22Rv1 (cell line): ENCODE measurements around the gene CAPN8.

Source experiments
- H3K27ac ChIP-seq: fragments of 450-650 bp; 2 replicates; pipeline ENCODE4 v1.5.1; 2017
- ZFX ChIP-seq: fragments of 450-650 bp; IDR thresholded peaks from 2 replicates; pipeline ENCODE4 v1.6.1; 2017; ENCODE audit warnings: antibody characterized with exemption, borderline replicate concordance
- TF ChIP-seq, protein P1 (sequence below): fragments of 450-650 bp; IDR thresholded peaks from 2 replicates; pipeline ENCODE4 v1.5.1; 2017; ENCODE audit warnings: mild to moderate bottlenecking

Gene CAPN8

GRCh38 chr1:223553957-223554356 is 111.5 kb downstream of the CAPN8 start:
- H3K27ac ChIP-seq: no peak overlapping the region
- TF ChIP-seq ZFX: no peak
- TF ChIP-seq, protein P1, sequence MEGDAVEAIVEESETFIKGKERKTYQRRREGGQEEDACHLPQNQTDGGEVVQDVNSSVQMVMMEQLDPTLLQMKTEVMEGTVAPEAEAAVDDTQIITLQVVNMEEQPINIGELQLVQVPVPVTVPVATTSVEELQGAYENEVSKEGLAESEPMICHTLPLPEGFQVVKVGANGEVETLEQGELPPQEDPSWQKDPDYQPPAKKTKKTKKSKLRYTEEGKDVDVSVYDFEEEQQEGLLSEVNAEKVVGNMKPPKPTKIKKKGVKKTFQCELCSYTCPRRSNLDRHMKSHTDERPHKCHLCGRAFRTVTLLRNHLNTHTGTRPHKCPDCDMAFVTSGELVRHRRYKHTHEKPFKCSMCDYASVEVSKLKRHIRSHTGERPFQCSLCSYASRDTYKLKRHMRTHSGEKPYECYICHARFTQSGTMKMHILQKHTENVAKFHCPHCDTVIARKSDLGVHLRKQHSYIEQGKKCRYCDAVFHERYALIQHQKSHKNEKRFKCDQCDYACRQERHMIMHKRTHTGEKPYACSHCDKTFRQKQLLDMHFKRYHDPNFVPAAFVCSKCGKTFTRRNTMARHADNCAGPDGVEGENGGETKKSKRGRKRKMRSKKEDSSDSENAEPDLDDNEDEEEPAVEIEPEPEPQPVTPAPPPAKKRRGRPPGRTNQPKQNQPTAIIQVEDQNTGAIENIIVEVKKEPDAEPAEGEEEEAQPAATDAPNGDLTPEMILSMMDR: no peak

DNA sequence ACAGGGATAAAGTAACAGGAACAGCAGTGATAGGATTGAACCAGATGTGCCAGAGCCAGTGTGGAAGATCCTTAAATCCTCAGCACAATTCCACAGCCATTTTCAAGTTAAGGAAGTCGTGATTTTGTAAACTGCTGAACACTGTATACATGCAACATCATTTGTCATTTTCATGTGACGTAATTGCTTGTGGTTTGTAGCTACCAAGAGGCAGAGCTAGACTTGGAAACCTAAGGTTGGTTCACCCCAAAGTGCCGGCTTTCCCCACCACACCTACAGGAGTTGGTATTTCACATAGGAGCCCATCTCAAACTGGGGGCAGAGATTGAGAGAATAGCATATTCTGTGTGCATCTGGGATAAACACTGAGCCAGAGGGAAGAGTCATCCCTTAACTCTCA is 113.9 kb downstream of the CAPN8 start:
- no peak for TF ChIP-seq ZFX
- TF ChIP-seq, protein P1: no peak
- H3K27ac ChIP-seq: no peak overlapping the region

- TF ChIP-seq ZFX: no peak
- TF ChIP-seq, protein P1: no peak
- H3K27ac ChIP-seq: no peak overlapping the region
Observed at GRCh38 chr1:223549740-223550139, 115.8 kb downstream of the CAPN8 start.

DNA sequence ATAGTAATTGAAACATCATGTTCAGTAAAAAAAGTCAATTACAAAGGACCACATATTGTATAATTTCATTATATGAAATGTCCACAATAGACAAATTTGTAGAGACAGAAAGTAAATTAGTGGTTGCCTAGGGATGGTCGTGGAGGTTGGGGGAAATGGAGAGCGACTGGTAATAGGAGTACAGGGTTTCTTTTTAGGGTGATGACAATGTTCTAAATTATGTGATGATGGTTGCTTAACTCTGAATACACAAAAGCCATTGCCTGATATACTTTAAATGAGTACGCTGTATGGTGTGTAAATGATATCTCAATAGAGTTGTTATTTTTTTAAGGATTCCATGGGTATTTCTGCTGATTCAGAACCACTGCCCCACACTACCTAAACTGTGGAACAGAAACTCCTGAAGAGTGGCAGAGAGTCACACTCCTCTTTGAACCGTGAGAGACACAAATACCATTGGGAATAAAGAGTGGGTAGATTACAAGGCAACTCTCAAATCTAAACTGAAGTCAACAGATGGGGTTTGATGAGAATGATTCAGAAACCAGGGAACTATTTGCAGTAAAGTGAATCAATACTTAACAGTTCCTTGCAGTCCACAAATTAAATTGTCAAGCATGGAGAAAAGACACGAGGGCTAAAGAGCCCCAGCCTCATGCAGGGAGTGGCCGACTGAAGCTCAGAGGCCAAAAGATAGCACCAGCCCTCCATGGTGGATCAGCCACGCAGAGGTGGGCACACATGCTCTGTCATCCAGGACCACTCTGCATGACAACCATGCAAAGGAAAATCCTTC is 118.0 kb downstream of the CAPN8 start:
- no peak overlapping the region for H3K27ac ChIP-seq
- no peak for TF ChIP-seq ZFX
- TF ChIP-seq, protein P1: no peak

- TF ChIP-seq, protein P1: no peak
- no peak for TF ChIP-seq ZFX
- no peak overlapping the region for H3K27ac ChIP-seq
Observed at GRCh38 chr1:223545343-223545742, 120.2 kb downstream of the CAPN8 start.

DNA sequence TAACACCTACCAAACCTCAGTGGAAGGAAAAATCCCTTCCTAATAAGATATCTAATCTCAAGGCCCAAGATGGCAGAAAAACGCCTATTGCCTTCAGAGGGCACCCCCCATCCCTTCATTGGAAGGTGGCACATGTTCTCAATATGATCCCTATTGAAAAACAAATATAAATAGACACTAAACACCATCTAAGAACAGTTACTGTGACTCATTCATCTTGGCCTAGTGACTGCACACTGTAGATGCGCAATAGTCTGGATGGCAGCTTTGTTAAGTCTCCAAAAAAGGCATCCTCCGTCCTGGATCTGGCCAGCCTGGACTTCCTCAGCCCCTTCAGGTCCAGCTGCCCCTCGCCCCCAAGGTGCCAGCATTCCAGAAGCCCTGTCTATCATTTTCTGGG is 121.9 kb downstream of the CAPN8 start:
- TF ChIP-seq ZFX: no peak
- TF ChIP-seq, protein P1: no peak

DNA sequence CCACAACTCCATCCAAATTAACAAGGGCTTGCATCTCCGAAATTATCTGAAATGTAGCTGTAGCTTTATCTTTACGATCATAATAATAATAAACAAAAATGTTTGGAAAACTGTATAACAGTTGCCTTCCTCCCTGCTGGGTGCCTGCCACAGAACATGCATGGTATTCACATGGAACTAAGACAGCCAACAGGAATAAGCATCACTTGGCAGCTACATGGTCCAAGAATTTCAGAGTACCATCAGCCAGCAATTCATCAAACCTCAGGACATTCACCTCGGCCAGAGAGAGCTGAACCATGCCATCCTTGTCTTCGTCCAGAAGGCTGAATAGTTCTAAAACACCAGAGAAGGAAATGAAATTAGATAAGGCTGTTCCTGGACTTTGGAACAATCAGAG is 122.7 kb downstream of the CAPN8 start:
- H3K27ac ChIP-seq: no peak overlapping the region
- TF ChIP-seq, protein P1: no peak
- TF ChIP-seq ZFX: no peak

More for the DNA sequence above, 121.9 kb downstream of the CAPN8 start:
- no peak overlapping the region for H3K27ac ChIP-seq
